SK-N-SH (cell line): ENCODE results near the gene HLA-DQA2. TPM values are rescaled to one million over a fixed set of nuclear protein-coding genes. Genes with fewer than 3 reads are reported as not detected.

Experiments used
- CTCF ChIA-PET: fragments of 300-600, 350-600 bp; formaldehyde crosslinking; extraction: SDS; loops from one replicate; lab custom pipeline; 2021; lab: Yijun Ruan, JAX
- POLR2A ChIA-PET: fragments of 350-600 bp; sonication (Branson Sonifier 250); formaldehyde crosslinking; extraction: SDS; loops from one replicate; lab custom pipeline; 2020; ENCODE audit warnings: antibody characterized with exemption, inconsistent platforms; lab: Yijun Ruan, JAX
- DNase-seq: peaks from one replicate; pipeline ENCODE4 v3.0.0; 2012
- H2AFZ ChIP-seq: fragments of 200-600 bp; sonication (generic); 2 replicates; pipeline ENCODE4 v1.8.1; 2016; ENCODE audit warnings: antibody characterized with exemption, mild to moderate bottlenecking, low read depth
- H3F3A ChIP-seq: fragments of 200-600 bp; sonication (generic); replicated peaks from 2 replicates; pipeline ENCODE3; 2016; ENCODE audit warnings: antibody characterized with exemption, mild to moderate bottlenecking; ENCODE audit not compliant: insufficient read depth
- H3K27ac ChIP-seq, 2 experiments: fragments of 200-500 bp in 1 of 2; fragments of 200-600 bp in 1 of 2; sonication (Bioruptor generic) in 1 of 2; sonication (generic), shearing (Covaris generic) in 1 of 2; 2 replicates each; pipeline versions ENCODE4 v1.5.1 to v1.6.1; 2014 to 2016; ENCODE audit warnings: low read depth in 2 of 2, inconsistent platforms in 1 of 2, low read length in 1 of 2, mild to moderate bottlenecking in 1 of 2, mixed read lengths in 1 of 2
- H3K27me3 ChIP-seq: fragments of 200-600 bp; sonication (generic), shearing (Covaris generic); 2 replicates; pipeline ENCODE4 v1.6.1; 2016; ENCODE audit warnings: mixed run types; ENCODE audit not compliant: insufficient read depth
- H3K36me3 ChIP-seq, 2 experiments: fragments of 200-500 bp in 1 of 2; fragments of 200-600 bp in 1 of 2; sonication (Bioruptor generic) in 1 of 2; sonication (generic) in 1 of 2; replicated peaks in 1 of 2; 2 replicates each; pipeline versions ENCODE3 to v1.5.1; 2014 to 2016; ENCODE audit warnings: low read length in 1 of 2, mild to moderate bottlenecking in 1 of 2; ENCODE audit not compliant: insufficient read depth in 2 of 2, control insufficient read depth in 1 of 2
- H3K4me1 ChIP-seq, 2 experiments: fragments of 200-500 bp in 1 of 2; fragments of 200-600 bp in 1 of 2; sonication (Bioruptor generic) in 1 of 2; sonication (generic), shearing (Covaris generic) in 1 of 2; 2 replicates each; pipeline versions ENCODE4 v1.5.1 to v1.6.1; 2014 to 2016; ENCODE audit warnings: low read depth in 1 of 2, low read length in 1 of 2, mixed run types in 1 of 2; ENCODE audit not compliant: insufficient read depth in 2 of 2, control insufficient read depth in 1 of 2
- H3K4me2 ChIP-seq: fragments of 200-600 bp; sonication (generic), shearing (Covaris generic); 2 replicates; pipeline ENCODE4 v1.6.1; 2017; ENCODE audit warnings: mixed run types
- H3K4me3 ChIP-seq, 2 experiments: fragments of 200-500 bp in 1 of 2; fragments of 200-600 bp in 1 of 2; sonication (Bioruptor generic) in 1 of 2; sonication (generic), shearing (Covaris generic) in 1 of 2; 2 replicates each; pipeline versions ENCODE4 v1.5.1 to v1.8.1; 2014 to 2016; ENCODE audit warnings: low read depth in 2 of 2, inconsistent platforms in 1 of 2, low read length in 1 of 2, mild to moderate bottlenecking in 1 of 2, mixed read lengths in 1 of 2, moderate library complexity in 1 of 2
- H3K79me2 ChIP-seq: fragments of 200-600 bp; sonication (generic); 2 replicates; pipeline ENCODE4 v1.8.1; 2017; ENCODE audit warnings: mild to moderate bottlenecking; ENCODE audit not compliant: insufficient read depth
- H3K9ac ChIP-seq: fragments of 200-600 bp; sonication (generic); 2 replicates; pipeline ENCODE4 v1.6.1; 2017; ENCODE audit warnings: mixed run types
- H3K9me2 ChIP-seq: fragments of 200-600 bp; sonication (generic); 2 replicates; pipeline ENCODE4 v1.6.1; 2017; ENCODE audit warnings: mixed run types
- H3K9me3 ChIP-seq: fragments of 200-600 bp; sonication (generic); 2 replicates; pipeline ENCODE4 v1.6.1; 2017; ENCODE audit warnings: mixed run types, mild to moderate bottlenecking, moderate library complexity
- H4K20me1 ChIP-seq: fragments of 200-600 bp; sonication (generic); 2 replicates; pipeline ENCODE4 v1.6.1; 2017; ENCODE audit warnings: mild to moderate bottlenecking, mixed run types; ENCODE audit not compliant: insufficient read depth
- CHD2 ChIP-seq: fragments of 150-350 bp; IDR thresholded peaks from 2 replicates; pipeline ENCODE4 v1.6.1; 2018; ENCODE audit warnings: low read length; ENCODE audit not compliant: partially characterized antibody
- EP300 ChIP-seq, 2 experiments: IDR thresholded peaks; 2 replicates each; pipeline versions ENCODE4 v1.4.0 to v1.6.1; 2012; ENCODE audit warnings: borderline replicate concordance in 1 of 2, low read depth in 1 of 2, low read length in 1 of 2
- FOSL2 ChIP-seq: IDR thresholded peaks from 2 replicates; pipeline ENCODE4 v1.4.0; 2012; ENCODE audit warnings: low read depth, mild to moderate bottlenecking, moderate library complexity, borderline replicate concordance
- FOXJ3 ChIP-seq: sonication (generic); formaldehyde crosslinking; IDR thresholded peaks from 2 replicates; pipeline ENCODE4 v1.5.1; 2020; ENCODE audit warnings: mild to moderate bottlenecking, missing genetic modification reagents
- FOXM1 ChIP-seq: IDR thresholded peaks from 2 replicates; pipeline ENCODE4 v1.4.0; 2012; ENCODE audit warnings: low read depth, mild to moderate bottlenecking
- GABPA ChIP-seq: IDR thresholded peaks from 2 replicates; pipeline ENCODE4 v1.4.0; 2012; ENCODE audit warnings: low read depth, mild to moderate bottlenecking
- JUND ChIP-seq: IDR thresholded peaks from 2 replicates; pipeline ENCODE4 v1.4.0; 2012
- MXI1 ChIP-seq: IDR thresholded peaks from 2 replicates; pipeline ENCODE4 v1.6.1; 2012; ENCODE audit warnings: mild to moderate bottlenecking, low read depth, low read length, improper control_type of control experiment
- NFIC ChIP-seq: IDR thresholded peaks from 2 replicates; pipeline ENCODE4 v1.4.0; 2012; ENCODE audit warnings: borderline replicate concordance
- NRF1 ChIP-seq: IDR thresholded peaks from 2 replicates; pipeline ENCODE4 v1.6.1; 2012; ENCODE audit warnings: low read depth, mild to moderate bottlenecking, low read length
- RAD21 ChIP-seq: IDR thresholded peaks from 2 replicates; pipeline ENCODE4 v1.6.1; 2012; ENCODE audit warnings: mild to moderate bottlenecking, low read length
- RFX5 ChIP-seq: IDR thresholded peaks from 2 replicates; pipeline ENCODE4 v1.6.1; 2012; ENCODE audit warnings: mild to moderate bottlenecking, improper control_type of control experiment, low read length
- RXRA ChIP-seq: IDR thresholded peaks from 2 replicates; pipeline ENCODE4 v1.4.0; 2012; ENCODE audit warnings: low read depth, mild to moderate bottlenecking, borderline replicate concordance
- SMC3 ChIP-seq: IDR thresholded peaks from 2 replicates; pipeline ENCODE4 v1.6.1; 2012; ENCODE audit warnings: low read depth, low read length, improper control_type of control experiment
- TAF1 ChIP-seq: IDR thresholded peaks from 2 replicates; pipeline ENCODE4 v1.6.1; 2012; ENCODE audit warnings: low read depth, mild to moderate bottlenecking, low read length, moderate library complexity, borderline replicate concordance
- TCF12 ChIP-seq: IDR thresholded peaks from 2 replicates; pipeline ENCODE4 v1.4.0; 2012
- YY1 ChIP-seq: IDR thresholded peaks from 2 replicates; pipeline ENCODE4 v1.4.0; 2012; ENCODE audit warnings: low read depth, mild to moderate bottlenecking
- WGBS: methylation state at CpG from one replicate; pipeline ENCODE4 v1.1.6; 2017; ENCODE audit warnings: low lambda C conversion rate; 5-methylcytosine and 5-hydroxymethylcytosine counted together
- polyA plus RNA-seq, 3 experiments: library from polyadenylated mRNA; depleted of rRNA; stranded (reverse); fragments of >200 nt; gene quantifications; 2 replicates each; pipeline ENCODE4 v1.2.3, GENCODE V29; 2012
- TF ChIP-seq, protein P1 (sequence below): fragments of 150-350 bp; IDR thresholded peaks from 2 replicates; pipeline ENCODE4 v1.6.1; 2017; ENCODE audit warnings: antibody characterized with exemption, low read length, low read depth, borderline replicate concordance
- TF ChIP-seq, protein P2 (sequence below): fragments of 200-600 bp; sonication (generic); IDR thresholded peaks from 2 replicates; pipeline ENCODE4 v1.6.1; 2017; ENCODE audit warnings: antibody characterized with exemption, mild to moderate bottlenecking, moderate library complexity
- TF ChIP-seq, protein P3 (sequence below): fragments of 150-350 bp; IDR thresholded peaks from 2 replicates; pipeline ENCODE4 v1.6.1; 2016; ENCODE audit warnings: mild to moderate bottlenecking, low read depth, low read length
- TF ChIP-seq, protein P4 (sequence below): IDR thresholded peaks from 2 replicates; pipeline ENCODE4 v1.4.0; 2012; ENCODE audit warnings: low read depth
- TF ChIP-seq, protein P5 (sequence below): IDR thresholded peaks from 2 replicates; pipeline ENCODE4 v1.6.1; 2012; ENCODE audit warnings: mild to moderate bottlenecking, low read depth, low read length, moderate library complexity

HLA-DQA2 gene
- polyA plus RNA-seq, 1 of the 3 experiments (the other 2 are of a cell fraction) = not detected

DNA sequence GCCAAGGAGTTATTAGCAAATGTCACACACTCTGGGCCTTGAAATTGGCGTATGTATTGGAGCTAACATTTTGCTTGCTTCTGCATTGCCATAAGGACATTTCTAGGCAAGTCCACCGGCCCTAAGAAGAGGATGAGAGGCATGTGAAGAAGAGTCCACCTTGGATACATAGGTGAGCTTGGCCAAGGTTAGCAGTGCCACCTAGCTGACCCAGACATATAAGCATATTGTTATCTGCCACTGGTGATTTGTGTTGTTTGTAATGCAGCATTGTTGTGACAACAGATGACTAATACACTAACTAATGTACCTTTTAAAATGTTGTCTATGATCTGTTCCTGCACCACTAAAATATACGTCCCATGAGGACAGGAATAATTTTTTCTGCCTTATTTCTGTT, 24.8 kb upstream of the HLA-DQA2 start:
- DNase-seq = no peak
- H3K4me3 ChIP-seq = no peak overlapping the region
- H4K20me1 ChIP-seq = no peaks in the 10 kb centered on the region
- no peaks in the 10 kb centered on the region; the same call in 1 of the 2 replicates for H3K27me3 ChIP-seq
- no peaks in the 10 kb centered on the region for H3K9me3 ChIP-seq
- ChIA-PET POLR2A (no interaction called here), CTCF (no interaction called here)
- TF ChIP-seq, protein P1, sequence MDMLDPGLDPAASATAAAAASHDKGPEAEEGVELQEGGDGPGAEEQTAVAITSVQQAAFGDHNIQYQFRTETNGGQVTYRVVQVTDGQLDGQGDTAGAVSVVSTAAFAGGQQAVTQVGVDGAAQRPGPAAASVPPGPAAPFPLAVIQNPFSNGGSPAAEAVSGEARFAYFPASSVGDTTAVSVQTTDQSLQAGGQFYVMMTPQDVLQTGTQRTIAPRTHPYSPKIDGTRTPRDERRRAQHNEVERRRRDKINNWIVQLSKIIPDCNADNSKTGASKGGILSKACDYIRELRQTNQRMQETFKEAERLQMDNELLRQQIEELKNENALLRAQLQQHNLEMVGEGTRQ = no peak
- TF ChIP-seq, protein P2, sequence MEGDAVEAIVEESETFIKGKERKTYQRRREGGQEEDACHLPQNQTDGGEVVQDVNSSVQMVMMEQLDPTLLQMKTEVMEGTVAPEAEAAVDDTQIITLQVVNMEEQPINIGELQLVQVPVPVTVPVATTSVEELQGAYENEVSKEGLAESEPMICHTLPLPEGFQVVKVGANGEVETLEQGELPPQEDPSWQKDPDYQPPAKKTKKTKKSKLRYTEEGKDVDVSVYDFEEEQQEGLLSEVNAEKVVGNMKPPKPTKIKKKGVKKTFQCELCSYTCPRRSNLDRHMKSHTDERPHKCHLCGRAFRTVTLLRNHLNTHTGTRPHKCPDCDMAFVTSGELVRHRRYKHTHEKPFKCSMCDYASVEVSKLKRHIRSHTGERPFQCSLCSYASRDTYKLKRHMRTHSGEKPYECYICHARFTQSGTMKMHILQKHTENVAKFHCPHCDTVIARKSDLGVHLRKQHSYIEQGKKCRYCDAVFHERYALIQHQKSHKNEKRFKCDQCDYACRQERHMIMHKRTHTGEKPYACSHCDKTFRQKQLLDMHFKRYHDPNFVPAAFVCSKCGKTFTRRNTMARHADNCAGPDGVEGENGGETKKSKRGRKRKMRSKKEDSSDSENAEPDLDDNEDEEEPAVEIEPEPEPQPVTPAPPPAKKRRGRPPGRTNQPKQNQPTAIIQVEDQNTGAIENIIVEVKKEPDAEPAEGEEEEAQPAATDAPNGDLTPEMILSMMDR = no peak
- no peak for TF ChIP-seq MXI1
- TF ChIP-seq JUND = no peak
- TF ChIP-seq RAD21 = no peak
- TF ChIP-seq TCF12 = no peak
- TF ChIP-seq NRF1 = no peak
- TF ChIP-seq YY1 = no peak
- no peak for TF ChIP-seq CHD2
- no peak for TF ChIP-seq RXRA
- TF ChIP-seq FOXM1 = no peak
- no peak for TF ChIP-seq GABPA
- H2AFZ ChIP-seq = no peak overlapping the region
- no peaks in the 10 kb centered on the region for H3K79me2 ChIP-seq
- H3K4me2 ChIP-seq = no peak overlapping the region
- H3K36me3 ChIP-seq = no peaks in the 10 kb centered on the region
- no peaks in the 10 kb centered on the region for H3K9me2 ChIP-seq
- WGBS = 13% methylated on average over 3 of the region's 3 CpGs
- H3K27ac ChIP-seq = no peak overlapping the region
- no peak overlapping the region for H3K9ac ChIP-seq
- no peaks in the 10 kb centered on the region for H3K4me1 ChIP-seq
- no peaks in the 10 kb centered on the region for H3F3A ChIP-seq

DNA sequence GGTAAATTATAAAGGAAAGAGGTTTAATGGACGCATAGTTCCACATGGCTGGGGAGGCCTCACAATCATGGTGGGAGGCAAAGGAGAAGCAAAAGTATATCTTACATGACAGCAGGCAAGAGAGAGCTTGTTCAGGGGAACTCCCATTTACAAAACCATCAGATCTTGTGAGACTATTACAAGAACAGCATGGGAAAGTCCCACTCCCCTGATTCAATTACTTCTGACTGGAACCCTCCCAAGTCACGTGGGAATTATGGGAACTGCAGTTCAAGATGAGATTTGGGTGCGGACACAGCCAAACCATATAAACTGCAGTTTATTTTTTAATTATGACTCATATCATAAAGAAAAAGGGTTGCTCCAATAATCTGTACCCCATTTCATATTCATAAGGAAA, 22.3 kb upstream of the HLA-DQA2 start:
- ChIA-PET CTCF (no interaction called here), POLR2A (no interaction called here)
- H3K79me2 ChIP-seq = no peaks in the 10 kb centered on the region
- no peaks in the 10 kb centered on the region for H3F3A ChIP-seq
- H3K4me3 ChIP-seq = no peak overlapping the region
- H3K9ac ChIP-seq = no peak overlapping the region
- WGBS = 2% methylated on average over 3 of the region's 3 CpGs
- H3K4me1 ChIP-seq = no peaks in the 10 kb centered on the region
- no peak for DNase-seq
- no peak overlapping the region for H3K27ac ChIP-seq
- no peaks in the 10 kb centered on the region for H3K9me3 ChIP-seq
- no peaks in the 10 kb centered on the region; the same call in 1 of the 2 replicates for H3K27me3 ChIP-seq
- no peak overlapping the region for H2AFZ ChIP-seq
- no peaks in the 10 kb centered on the region for H3K9me2 ChIP-seq
- H3K4me2 ChIP-seq = no peak overlapping the region
- H3K36me3 ChIP-seq = no peaks in the 10 kb centered on the region
- H4K20me1 ChIP-seq = no peaks in the 10 kb centered on the region
- TF ChIP-seq FOSL2 (no peak), YY1 (no peak), TAF1 (no peak), SMC3 (no peak), FOXJ3 (CRISPR knock-in tag) (no peak), NRF1 (no peak), NFIC (no peak), RFX5 (no peak), FOXM1 (no peak), EP300 (IDR thresholded peaks at IDR 0.05; ENCODE audit: borderline replicate concordance in 1 of 2, low read depth in 1 of 2, low read length in 1 of 2) (no peak)
- TF ChIP-seq, protein P3, sequence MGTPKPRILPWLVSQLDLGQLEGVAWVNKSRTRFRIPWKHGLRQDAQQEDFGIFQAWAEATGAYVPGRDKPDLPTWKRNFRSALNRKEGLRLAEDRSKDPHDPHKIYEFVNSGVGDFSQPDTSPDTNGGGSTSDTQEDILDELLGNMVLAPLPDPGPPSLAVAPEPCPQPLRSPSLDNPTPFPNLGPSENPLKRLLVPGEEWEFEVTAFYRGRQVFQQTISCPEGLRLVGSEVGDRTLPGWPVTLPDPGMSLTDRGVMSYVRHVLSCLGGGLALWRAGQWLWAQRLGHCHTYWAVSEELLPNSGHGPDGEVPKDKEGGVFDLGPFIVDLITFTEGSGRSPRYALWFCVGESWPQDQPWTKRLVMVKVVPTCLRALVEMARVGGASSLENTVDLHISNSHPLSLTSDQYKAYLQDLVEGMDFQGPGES = no peak
- TF ChIP-seq, protein P4, sequence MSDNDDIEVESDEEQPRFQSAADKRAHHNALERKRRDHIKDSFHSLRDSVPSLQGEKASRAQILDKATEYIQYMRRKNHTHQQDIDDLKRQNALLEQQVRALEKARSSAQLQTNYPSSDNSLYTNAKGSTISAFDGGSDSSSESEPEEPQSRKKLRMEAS = no peak
- TF ChIP-seq, protein P5, sequence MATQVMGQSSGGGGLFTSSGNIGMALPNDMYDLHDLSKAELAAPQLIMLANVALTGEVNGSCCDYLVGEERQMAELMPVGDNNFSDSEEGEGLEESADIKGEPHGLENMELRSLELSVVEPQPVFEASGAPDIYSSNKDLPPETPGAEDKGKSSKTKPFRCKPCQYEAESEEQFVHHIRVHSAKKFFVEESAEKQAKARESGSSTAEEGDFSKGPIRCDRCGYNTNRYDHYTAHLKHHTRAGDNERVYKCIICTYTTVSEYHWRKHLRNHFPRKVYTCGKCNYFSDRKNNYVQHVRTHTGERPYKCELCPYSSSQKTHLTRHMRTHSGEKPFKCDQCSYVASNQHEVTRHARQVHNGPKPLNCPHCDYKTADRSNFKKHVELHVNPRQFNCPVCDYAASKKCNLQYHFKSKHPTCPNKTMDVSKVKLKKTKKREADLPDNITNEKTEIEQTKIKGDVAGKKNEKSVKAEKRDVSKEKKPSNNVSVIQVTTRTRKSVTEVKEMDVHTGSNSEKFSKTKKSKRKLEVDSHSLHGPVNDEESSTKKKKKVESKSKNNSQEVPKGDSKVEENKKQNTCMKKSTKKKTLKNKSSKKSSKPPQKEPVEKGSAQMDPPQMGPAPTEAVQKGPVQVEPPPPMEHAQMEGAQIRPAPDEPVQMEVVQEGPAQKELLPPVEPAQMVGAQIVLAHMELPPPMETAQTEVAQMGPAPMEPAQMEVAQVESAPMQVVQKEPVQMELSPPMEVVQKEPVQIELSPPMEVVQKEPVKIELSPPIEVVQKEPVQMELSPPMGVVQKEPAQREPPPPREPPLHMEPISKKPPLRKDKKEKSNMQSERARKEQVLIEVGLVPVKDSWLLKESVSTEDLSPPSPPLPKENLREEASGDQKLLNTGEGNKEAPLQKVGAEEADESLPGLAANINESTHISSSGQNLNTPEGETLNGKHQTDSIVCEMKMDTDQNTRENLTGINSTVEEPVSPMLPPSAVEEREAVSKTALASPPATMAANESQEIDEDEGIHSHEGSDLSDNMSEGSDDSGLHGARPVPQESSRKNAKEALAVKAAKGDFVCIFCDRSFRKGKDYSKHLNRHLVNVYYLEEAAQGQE = no peak
